RWPE1 (cell line): ENCODE data around the gene AGAP9.
"Not testable (repeated sequence)": the region's sequence is repeated elsewhere in the genome, so short reads cannot be mapped to it uniquely, and the experiment has no call there.

Source experiments
- CTCF ChIA-PET: fragments of 350-600 bp; sonication (Branson Sonifier 250); formaldehyde crosslinking; extraction: SDS; loops from one replicate; lab custom pipeline; 2021; lab: Yijun Ruan, JAX
- POLR2A ChIA-PET: fragments of 400-600 bp; formaldehyde crosslinking; extraction: SDS; loops from one replicate; lab custom pipeline; 2020; ENCODE audit warnings: antibody characterized with exemption; ENCODE audit not compliant: low non-redundant PET; lab: Yijun Ruan, JAX
- DNase-seq: peaks from one replicate; pipeline ENCODE4 v3.0.0; 2012; ENCODE audit warnings: low spot score
- H3K27ac ChIP-seq: fragments of 450-650 bp; 2 replicates; pipeline ENCODE4 v1.5.1; 2017

The AGAP9 gene

DNA sequence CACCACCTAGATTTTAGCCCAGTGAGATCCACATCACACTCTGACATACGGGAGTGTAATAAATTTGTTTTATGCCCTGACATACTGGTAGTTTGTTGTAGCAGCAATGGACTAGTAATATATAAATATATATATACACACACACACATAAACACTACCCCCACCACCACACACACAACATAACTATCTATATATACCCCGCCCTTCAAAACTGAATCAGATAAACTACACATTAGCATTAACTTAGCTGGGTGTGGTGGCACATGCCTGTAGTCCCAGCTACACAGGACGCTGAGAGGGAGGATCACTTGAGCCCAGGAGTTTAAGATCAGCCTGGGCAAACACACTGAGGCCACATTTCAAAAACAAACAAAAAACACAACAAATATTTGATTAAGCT is 13.0 kb upstream of the AGAP9 start:
- CTCF ChIA-PET, DNase-seq, H3K27ac ChIP-seq, POLR2A ChIA-PET: not testable (repeated sequence)

DNA sequence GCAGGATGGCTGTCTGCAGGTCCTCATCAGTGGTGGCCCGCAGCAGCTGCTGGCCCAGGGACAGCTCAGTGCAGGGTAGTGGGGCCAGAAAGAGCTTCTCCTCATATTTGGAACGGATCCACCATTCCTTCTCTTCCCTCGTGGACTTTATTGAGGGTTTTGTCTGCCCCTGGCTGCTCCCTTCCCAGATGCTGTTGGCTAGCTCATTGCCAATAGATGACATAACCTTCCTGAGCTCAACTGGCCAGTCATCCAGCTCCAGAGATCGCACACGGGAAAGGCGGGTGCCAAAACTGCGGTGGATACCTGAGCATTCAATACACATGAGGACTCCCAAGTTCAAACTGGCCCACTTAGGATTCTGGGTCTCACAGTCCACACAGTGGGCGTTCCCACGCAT is 21.1 kb downstream of the AGAP9 start:
- CTCF ChIA-PET, H3K27ac ChIP-seq, DNase-seq, POLR2A ChIA-PET: not testable (repeated sequence)

GRCh38 chr10:47494226-47494625 is 29.2 kb downstream of the AGAP9 start:
- DNase-seq, CTCF ChIA-PET, H3K27ac ChIP-seq, POLR2A ChIA-PET: not testable (repeated sequence)

- POLR2A ChIA-PET, H3K27ac ChIP-seq, CTCF ChIA-PET, DNase-seq: not testable (repeated sequence)
Observed at GRCh38 chr10:47491600-47491999, 31.8 kb downstream of the AGAP9 start, which contains the start of gene FAM25G. Gene FAM25G, minus strand, starts transcription at chr10:47491700. Its CDS starts 26 bp downstream, at chr10:47491674.

DNA sequence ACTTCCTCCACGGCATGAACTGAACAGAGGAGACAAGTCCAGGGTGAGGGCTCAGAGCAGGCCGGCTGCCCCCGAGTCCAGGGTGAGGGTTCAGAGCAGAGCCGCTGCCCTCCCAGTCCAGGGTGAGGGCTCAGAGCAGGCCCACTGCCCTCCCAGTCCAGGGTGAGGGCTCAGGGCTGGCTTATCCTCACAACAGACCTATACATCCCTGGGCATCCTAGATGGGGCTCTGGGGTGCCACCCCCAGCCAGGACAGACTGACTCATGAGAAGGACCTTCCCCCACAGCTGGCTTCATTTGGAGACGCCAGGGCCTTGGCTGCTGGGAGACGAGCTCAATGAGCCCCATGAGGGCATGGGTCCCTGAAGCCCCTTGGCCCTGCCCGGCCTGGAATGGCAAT is 33.8 kb downstream of the AGAP9 start:
- POLR2A ChIA-PET, H3K27ac ChIP-seq, DNase-seq, CTCF ChIA-PET: not testable (repeated sequence)

GRCh38 chr10:47485943-47486342 is 37.5 kb downstream of the AGAP9 start:
- CTCF ChIA-PET, H3K27ac ChIP-seq, POLR2A ChIA-PET, DNase-seq: not testable (repeated sequence)

- peak overlapping the region; percentile 91 for H3K27ac ChIP-seq
- POLR2A ChIA-PET, CTCF ChIA-PET, DNase-seq: not testable (repeated sequence)
Observed at GRCh38 chr10:47484786-47485185, 38.7 kb downstream of the AGAP9 start.

DNA sequence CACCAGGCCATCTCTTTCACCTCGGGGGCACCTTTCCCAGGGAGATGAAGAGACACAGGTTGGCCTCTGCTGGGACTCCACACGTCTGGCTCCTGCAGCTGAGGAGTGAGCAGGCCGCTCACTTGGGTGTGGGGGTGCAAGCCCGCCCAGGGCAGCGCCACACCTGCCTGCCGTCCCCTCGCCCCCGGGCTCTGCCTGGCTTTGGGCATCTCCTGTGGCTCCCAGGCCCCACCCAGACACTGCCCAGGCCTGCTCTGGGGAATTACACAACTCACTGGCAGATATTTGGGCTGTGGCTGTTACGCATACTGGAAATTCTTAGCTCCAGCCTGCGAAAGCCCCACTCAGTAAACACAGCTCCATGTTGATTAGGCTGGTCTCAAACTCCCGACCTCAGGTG is 39.5 kb downstream of the AGAP9 start, which contains the start of gene ANXA8:
TSS of gene ANXA8 (minus strand) at position 193 of the 400 bp plus-strand sequence. CDS start at position 11, 182 bp downstream.
- CTCF ChIA-PET, POLR2A ChIA-PET: not testable (repeated sequence)
- peak; percentile 44 for DNase-seq
- H3K27ac ChIP-seq, result peak within 1 kb of the TSS; percentile 91

DNA sequence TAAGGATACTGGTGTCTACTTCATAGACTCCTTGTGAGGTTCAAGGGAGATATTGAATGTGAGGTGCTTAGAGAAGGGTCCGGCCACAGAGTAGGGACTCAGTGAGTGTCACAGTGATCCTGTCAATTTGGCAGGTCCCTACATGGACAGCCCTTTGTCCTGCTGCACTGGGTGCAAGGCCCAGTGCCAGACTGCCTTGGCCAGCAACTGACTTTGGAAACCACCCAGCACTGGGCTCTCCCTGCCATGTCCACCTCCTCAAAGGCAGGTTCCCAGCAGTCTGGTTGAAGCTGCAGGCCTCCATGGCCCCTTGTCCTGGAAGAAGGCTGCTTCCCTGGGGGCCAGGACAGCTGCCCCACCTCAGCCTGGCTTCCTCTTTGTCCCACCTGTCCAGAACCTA is 41.1 kb downstream of the AGAP9 start:
- CTCF ChIA-PET, POLR2A ChIA-PET, DNase-seq: not testable (repeated sequence)
- H3K27ac ChIP-seq, result peak overlapping the region; percentile 91

- H3K27ac ChIP-seq, result peak overlapping the region; percentile 79
- POLR2A ChIA-PET, DNase-seq, CTCF ChIA-PET: not testable (repeated sequence)
Observed at GRCh38 chr10:47481768-47482181, 41.7 kb downstream of the AGAP9 start.

DNA sequence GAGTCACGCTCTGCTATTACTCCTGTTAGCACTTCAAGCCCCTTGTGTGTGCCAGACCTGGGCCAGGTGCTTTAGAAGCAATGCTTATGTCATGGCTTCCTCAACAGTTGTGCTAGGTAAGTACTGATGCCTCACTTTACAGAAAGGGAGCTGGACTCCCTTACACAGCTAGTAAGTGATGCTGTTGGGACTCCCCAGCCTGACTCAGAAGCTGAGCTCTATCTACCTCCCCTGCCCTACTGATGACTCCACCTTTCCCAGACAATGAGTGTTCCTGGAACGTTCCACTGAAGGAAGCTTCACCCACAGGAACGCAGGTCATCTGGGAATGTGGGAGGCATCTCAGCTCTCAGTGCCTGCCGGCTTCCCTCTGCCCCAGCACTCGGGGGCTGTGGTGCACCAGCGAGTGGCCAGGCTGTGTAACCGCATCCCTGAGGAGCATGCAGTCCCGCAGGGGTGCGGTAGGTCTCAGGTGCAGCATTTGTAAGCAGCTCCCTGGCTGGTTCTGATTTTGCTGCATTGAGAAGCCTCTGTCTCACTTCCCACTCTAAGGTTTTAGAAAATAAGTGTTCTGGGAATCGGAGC is 42.2 kb downstream of the AGAP9 start:
- H3K27ac ChIP-seq, DNase-seq, POLR2A ChIA-PET, CTCF ChIA-PET: not testable (repeated sequence)

DNA sequence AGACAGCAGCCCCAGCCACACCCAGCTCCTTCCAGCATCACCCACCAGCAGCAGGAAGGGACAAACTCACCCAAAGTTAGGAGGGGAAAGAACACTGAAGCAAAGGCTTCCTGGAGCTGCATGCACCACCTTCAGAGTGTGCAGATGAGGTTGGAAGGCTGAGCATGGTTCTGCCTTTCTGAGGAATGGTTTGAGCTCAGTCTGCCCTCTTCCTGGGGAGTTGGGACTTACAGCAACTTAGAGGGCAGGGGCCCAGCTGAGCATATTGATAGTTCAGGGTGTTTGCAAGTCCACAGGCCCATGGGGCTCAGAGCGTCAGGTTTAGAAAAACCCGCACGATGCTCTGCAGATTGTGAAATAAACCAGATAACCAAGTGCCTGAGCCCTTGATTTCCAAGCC is 43.3 kb downstream of the AGAP9 start:
- POLR2A ChIA-PET, DNase-seq, CTCF ChIA-PET, H3K27ac ChIP-seq: not testable (repeated sequence)

GRCh38 chr10:47478114-47478513 is 45.3 kb downstream of the AGAP9 start:
- DNase-seq, POLR2A ChIA-PET, CTCF ChIA-PET: not testable (repeated sequence)

DNA sequence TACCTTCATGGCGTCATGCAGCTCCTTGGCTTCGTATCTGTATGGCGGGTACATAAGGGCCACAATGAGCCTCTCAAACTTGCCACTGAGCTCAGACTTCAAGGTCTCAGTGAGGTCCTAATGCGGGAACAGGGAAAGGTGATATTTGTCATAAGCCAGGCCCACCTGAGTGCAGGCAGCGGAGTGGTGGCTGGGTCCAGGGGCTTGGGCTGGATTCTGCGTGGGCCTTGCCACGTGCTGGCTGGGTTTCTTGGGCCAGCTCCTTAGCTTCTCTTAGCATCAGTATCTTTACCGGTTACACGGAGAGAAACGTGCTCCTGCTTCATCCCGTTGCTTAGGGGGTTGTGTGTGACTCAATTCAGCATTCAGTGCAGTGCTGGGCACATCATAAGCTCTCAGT is 46.4 kb downstream of the AGAP9 start:
- DNase-seq, POLR2A ChIA-PET, H3K27ac ChIP-seq, CTCF ChIA-PET: not testable (repeated sequence)

More at GRCh38 chr10:47478114-47478513, 45.3 kb downstream of the AGAP9 start:
- H3K27ac ChIP-seq, result not testable (repeated sequence)

- CTCF ChIA-PET, POLR2A ChIA-PET, H3K27ac ChIP-seq, DNase-seq: not testable (repeated sequence)
Observed at GRCh38 chr10:47475101-47475500, 48.3 kb downstream of the AGAP9 start.

GRCh38 chr10:47473516-47473915 is 49.9 kb downstream of the AGAP9 start:
- H3K27ac ChIP-seq, DNase-seq, POLR2A ChIA-PET, CTCF ChIA-PET: not testable (repeated sequence)

GRCh38 chr10:47472647-47473046 is 50.8 kb downstream of the AGAP9 start:
- H3K27ac ChIP-seq, POLR2A ChIA-PET, CTCF ChIA-PET, DNase-seq: not testable (repeated sequence)

GRCh38 chr10:47472072-47472471 is 51.4 kb downstream of the AGAP9 start:
- H3K27ac ChIP-seq, DNase-seq, CTCF ChIA-PET, POLR2A ChIA-PET: not testable (repeated sequence)
